HG03521 (cell line): ENCODE results near the gene PRDX6.
"Not testable (repeated sequence)": the region's sequence is repeated elsewhere in the genome, so short reads cannot be mapped to it uniquely, and the experiment has no call there.

Source experiments
- ATAC-seq: cut with Tn5 transposase; IDR thresholded peaks from one replicate; pipeline ENCODE4 v1.9.1; 2021; ENCODE audit warnings: mild to moderate bottlenecking, moderate library complexity; ENCODE audit not compliant: unreplicated experiment

Gene PRDX6, protein sequence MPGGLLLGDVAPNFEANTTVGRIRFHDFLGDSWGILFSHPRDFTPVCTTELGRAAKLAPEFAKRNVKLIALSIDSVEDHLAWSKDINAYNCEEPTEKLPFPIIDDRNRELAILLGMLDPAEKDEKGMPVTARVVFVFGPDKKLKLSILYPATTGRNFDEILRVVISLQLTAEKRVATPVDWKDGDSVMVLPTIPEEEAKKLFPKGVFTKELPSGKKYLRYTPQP

DNA sequence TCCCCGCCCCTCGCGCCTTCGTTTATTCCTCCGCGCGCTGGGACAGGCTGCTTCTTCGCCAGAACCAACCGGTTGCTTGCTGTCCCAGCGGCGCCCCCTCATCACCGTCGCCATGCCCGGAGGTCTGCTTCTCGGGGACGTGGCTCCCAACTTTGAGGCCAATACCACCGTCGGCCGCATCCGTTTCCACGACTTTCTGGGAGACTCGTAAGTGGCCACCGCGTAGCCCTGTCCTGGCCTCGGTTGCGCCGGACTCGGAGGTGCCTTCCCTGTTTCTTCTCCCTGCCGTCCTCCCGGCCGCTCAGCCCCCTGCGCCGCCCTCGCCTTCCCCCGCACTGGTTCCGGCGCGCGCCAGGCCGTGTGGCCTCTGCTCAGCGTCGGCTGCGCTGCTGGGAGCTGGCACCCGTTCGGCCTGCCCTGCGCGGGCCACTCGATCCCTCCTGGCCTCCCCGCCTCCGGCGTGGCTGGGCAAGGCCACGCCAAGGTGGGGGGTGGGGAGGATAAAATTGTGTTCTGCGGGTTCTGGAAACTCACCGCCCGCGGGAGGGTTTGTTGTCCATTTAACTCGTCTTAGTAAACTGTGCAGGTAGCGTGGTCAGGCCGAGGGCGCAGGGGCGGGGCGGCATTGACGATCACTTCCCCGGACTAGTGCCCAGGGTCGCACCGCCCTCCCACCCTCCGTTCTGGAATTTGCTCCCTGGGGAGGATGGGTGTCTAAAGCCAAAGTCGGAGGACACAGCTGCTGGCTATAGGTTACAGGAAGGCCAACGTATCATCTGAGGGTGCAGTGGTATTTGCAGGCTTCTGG is at the start of gene PRDX6:
PRDX6 (plus strand) TSS at position 50 of the 808 bp plus-strand sequence; CDS start at position 113, 63 bp downstream.
- ATAC-seq: peak; percentile 59

DNA sequence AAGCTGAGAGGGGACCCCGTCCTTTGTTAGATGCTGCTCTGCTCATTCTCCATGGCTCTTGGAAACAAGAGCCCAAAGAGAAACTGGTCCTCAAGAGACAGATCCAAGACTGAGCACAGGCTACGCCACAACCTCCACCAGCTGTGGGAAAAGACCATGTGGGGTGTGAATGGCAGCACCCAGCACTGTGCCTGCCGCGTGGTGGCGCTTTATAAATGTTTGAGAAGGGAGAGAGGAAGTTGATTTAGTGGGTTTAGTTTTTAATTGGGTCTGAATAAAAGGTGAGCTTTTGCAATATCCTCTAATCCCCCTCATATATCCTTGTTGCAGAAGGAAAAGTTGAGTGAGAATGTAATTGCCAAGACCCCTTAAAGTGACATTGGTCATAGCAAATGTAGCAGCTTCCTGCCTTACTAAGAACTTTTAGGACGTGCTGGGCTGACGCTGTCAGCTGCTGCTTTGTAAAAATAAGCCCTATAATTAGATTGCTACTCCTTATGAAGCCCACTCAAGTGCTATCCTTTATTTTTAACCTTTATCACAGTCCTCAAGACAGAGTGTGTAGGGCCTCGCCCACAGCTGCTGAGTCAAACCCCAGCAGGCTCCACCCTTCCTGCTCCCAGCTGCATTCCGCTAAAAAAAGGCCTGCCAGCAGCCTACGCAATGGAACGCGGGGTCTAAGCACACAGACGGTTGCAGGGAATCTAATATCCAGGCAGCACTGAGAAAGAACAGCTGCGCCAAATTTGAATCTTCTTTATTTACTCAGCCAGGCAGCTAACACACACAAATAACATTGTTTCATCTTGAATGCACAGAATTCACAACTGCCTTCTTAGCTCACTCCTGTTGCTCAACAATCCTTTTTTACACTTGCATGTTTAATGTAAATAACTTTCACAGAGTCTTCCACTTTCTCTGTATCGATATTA is 47.4 kb upstream of the PRDX6 start:
- peak; percentile 73 for ATAC-seq

DNA sequence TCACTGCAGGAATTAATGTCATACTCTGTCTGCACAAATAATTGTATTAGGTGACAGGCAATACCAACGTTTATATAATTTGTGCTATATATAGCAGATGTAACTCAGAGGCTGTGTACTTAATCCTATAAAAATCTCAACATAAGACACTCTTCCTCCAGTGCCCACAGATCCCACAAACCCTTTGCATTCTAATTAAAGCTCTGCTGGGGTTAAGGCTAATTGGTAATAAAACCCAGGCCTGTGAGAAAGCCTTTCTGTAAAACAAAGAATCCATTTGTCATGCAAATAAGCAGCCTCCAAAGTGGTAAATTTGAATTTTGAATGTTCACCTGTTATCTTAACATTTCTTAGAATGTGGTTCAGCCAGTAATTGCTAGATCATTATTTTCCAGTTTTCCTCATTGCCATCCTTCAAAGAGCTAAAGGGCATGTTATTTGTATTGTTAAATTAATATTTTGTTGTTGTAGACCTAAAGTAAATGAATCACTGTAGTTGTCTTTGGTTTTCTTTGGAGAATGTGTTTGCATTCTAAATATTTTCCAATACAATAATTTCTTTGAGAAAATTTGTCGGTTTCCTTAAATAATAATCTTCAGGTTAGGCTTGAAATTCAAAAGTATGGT is 46.3 kb upstream of the PRDX6 start:
- no peak for ATAC-seq

DNA sequence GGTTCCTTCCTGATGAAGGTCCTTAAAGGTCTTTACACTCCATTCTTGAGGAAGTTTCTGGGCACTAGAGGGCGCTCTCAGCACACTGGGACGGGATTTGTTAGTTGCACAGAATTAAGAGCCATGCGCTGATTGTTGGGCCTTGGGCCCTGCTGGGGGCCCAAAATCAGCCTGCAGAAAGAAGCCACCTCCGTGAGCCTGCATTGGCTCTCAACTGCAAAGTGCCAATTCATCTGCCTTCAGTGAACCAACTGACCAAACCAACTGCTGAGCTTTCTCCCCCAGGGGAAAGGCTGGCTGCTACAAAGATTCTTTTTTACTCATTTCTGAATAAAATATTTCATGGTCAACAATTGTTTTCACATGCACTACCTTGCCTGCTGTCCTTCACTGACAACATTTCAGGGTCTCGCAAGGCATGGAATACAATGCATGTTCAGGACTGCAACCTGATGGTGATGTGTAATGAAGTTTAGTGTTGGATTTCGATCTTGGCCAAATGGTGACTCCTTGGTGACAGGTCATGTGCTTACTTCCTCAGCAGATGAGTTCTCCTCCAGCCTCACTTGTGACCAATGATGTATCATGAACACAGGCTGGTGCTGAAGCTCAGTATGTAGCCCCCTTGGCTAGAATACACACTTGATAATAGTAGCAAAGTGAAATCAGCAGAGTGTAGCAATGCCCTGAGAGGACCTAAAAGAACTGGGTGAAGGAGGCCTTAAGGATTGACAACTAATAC is 45.7 kb upstream of the PRDX6 start:
- ATAC-seq: peak; percentile 52

DNA sequence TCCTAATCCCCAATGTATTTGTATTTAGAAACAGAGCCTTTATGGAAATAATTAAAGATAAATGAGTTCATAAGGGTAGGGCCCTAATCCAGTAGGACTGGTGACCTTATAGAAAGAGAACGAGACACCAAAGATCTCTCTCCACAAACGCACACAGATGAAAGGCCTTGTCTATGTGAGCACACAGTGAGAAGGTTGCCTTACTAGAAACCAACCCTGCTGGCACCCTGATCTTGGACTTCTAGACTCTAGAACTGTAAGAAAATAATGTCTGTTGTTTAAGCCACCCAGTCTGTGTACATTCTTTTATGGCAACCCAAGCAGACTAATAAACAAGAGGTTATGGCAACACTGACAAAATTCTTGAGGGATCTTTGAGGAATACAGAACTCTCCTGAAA is 44.8 kb upstream of the PRDX6 start:
- no peak for ATAC-seq

DNA sequence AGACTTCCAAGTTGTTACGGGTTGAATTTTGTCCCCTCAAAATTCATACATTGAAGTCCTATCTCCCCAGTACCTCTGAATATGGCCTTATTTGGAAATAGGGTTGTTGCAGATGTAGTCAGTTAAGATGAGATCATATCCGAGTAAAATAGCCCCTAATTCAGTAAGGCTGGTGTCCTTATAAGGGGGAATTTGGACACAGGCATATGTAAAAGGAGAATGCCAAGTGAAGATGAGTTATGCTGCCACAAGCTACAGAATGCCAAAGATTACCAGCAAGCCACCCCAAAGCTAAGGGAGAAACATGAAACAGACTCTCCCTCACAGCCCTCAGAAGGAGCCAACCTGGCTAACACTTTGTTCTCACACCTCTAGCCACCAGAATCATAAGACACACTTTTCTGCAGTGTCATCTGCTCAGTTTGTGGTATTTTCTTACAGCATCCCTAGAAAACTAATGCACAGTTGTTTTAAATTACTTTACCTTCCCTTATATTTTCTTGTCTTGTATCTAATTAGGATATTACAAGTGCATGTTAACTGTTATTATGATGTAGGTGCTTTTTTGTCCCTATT is 43.3 kb upstream of the PRDX6 start:
- ATAC-seq: no peak

DNA sequence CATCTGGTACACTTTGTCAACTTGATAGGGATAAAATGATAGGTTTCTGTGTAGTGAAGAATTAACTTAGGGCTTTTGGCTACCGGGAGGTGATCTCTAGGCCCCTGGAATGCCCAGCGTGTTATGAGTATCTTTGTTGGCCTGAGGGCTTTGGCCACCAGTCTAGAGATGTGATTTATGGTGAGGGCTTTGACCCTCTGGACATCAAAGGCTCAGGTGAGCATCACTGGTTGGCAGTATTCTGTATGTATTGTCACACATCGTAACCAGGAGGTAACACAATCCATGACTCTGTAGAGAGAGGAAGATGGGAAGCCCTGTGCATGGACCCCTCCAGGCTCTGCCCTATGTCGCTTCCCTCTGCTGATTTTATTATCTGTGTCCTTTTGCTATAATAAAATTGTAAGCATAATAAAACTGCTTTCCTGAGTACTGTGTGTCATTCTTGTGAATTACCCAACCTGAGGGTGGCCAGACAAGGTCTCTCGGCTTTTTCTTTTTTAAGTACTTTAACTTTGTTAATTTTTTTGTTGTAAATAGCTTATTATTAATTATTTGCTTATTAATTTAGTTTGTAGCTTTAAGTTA is 40.2 kb upstream of the PRDX6 start:
- ATAC-seq: no peak

DNA sequence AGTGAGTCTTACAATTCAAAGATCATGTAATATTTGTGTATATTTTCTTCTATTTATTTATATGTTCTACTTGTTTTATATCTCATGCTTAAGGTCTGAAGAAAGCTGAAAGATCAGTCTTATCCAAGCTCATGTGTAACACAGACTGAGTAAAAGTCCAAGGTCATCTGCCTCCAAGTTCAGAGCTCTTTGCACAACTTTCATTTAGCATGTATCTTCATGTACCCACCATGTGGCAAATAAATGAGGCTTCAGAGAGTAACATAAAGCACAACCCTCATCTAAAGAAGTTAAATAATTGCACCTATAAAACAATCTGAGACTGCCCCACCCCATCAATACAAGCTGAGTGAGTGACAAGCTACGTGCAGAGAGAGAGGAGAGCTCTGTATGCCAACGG is 38.5 kb upstream of the PRDX6 start:
- no peak for ATAC-seq

DNA sequence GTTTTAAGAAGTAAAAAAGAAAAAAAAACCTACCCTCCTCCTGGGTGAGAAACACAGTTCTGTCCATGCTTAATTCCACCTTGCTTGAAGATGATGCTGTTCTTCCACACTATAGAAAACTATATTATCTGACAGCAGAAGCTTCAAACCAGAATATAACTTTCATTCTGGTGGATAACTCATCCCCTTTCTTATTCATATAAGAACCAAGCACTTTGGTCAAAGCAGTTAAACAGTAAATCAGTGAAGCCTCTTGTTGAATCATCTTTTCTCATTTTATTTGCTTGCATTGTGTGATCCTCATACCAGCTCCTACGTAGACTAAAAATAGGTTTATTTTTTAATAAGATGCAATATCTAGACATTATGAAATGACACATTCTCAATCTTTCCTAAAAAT is 36.7 kb upstream of the PRDX6 start:
- ATAC-seq: no peak

DNA sequence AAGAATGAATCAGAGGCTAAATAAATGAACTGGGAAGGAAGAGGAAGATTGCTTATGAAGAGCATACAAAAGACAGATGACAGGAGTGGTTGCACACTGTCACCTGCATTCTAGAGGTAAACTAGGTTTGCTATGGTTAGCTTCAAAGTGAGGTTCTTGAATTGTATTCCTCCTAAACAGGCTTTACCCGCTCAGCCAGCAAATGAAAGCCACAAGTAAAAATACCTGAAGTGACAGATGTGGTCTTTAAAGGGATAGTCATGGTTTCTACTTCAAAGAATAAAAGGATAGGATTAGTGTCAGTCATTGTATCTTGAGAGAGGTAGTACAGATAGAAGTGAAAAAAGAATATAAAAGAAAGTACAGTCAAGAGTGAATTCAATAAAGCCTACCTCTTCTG is 32.4 kb upstream of the PRDX6 start:
- ATAC-seq: no peak

DNA sequence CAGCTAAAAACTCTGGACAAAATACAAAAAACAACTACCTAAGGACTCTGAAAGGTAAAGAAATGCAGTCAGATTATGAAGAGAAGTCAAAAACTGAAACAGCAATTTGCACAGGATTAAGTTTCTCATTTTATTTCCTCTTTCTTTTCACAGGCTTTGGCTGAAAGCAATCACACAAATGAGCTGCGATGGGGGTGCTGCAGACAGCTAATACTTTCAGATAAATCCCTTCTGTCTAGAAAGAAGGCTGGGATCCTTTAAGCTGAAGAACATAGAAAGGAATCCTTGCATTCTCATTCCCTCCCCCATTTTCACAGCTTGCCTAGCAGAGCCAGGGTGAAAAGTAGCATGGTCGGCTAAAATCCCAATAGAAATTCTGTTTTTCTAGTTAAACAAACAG is 32.0 kb upstream of the PRDX6 start:
- no peak for ATAC-seq

DNA sequence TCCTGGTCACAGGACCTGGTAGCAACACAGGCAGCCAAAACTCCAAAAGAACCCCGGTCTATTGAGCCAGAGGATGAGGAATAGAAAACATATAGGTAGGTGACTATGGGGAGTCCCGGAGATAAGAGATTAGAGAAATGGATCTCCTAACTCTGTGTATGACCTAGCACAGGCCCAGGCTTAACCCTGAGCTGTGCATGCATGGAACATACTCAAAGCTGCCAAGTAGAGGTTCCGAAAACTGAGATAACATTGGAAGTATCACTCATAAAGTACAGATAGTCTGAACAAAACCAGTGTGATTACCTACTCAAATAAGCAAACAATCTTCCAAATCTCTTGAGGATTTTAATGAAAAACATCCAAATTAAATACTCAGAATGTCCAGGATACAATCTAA is 31.5 kb upstream of the PRDX6 start:
- ATAC-seq: no peak

DNA sequence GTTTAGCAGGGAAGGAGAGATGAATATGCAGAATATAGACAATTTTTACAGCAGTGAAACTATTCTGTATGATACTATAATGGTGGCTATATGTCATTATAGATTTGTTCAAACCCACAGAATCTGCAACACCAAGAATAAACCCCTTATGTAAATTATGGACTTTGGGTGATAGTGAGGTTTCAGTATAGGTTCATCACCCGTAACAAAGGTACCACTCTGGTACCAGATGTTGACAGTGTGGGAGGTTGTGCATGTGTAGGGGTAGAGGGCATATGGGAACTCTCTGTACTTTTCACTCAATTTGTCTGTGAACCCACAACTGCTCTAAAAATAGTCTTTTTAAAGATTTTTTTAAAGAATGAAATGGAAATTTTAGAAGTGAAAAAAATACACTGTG is 29.9 kb upstream of the PRDX6 start:
- ATAC-seq: no peak

DNA sequence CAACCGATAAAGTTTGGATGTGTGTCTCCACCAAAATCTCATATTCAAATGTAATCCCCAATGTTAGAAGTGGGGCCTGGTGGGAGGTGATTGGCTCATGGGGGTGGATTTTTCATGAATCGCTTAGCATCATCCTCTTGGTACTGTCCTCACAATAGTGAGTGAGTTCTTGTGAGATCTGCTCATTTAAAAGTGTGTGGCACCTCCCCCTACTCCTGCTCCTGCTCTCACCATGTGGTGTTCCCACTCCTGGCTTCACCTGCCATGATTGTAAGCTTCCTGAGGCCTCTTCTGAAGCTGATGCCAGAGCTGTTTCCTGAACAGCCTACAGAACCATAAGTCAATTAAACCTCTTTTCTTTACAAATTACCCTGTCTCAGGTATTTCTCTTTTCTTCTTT is 28.2 kb upstream of the PRDX6 start:
- no peak for ATAC-seq

DNA sequence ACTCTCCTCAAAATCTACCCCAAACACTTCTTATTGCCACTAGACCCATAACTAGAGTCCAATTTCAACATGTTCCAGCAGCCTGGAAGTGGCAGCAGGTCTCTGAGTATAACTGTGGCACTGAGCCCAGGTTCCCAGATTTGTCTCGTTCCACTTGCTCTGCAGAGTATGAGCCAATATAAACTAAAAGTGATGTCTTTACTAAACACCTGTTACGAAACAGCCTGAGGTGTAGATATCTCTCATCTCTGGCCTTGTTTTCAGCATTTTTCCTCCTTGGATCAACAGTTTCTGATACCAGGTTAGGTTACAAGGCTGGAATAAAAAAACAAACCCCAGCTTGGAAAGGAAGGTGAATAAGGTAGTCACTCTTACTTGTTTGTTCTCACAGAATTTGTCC is 25.2 kb upstream of the PRDX6 start:
- no peak for ATAC-seq

DNA sequence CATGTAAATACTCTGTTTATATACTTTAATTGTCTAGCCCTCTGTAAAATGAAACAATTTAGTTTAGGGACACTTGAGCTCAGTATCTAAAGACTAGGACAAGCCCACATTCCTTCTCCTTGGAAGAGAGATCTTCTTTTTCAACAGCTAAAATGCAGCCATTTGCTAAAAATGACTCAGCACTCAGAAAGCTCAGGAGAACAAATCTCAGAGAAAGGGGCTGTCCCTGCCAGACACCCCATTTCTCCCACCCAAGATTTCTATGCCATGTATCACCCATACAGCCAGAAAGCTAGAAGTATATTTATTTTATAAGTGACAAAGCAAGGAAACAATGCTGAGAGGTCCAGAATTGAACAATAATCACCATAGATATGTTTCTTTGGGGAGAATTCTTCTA is 23.2 kb upstream of the PRDX6 start:
- no peak for ATAC-seq

DNA sequence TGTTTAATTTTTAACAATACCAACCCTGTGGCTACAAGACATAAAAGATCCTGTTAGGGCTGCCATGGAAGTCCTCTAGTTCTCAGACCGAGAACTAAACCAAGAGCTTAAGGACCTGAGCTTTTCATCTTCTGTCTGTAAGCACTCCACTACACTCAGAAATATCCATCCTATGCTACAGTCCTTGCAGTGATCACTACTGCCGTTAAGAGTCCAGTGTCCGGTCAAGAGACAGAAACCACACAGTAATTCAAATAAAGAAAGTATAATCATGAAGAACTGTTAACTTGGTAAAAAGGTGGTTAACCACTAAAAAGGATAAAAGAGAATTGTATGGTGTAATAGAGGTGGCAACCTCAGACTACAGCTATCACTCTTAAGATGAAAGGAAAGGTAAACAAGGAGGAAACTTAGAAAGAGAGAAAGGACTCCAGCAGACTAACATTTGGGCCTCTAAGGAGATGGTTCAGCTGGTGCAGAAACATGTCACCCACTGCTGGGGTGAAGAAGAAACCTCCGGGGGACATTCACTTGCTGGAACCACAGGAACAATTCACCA is 22.1 kb upstream of the PRDX6 start:
- no peak for ATAC-seq

DNA sequence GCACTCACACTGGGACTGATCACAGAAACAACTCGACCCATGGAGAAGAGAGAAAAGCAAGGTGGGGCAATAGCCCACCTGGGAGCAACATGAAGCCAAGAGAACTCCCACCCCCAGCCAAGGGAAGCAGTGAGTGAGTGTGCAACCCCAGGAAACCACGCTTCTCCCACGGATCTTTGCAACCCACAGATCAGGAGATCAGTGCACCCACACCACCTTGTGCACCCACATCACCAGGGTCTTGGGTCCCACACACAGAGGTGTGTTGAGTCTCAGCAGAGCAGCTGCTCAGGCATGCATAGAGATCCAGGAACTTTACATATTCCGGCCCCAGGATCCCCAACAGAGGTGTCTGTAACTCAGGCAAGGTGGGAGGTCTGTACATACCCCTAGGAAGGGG is 17.2 kb upstream of the PRDX6 start:
- no peak for ATAC-seq

DNA sequence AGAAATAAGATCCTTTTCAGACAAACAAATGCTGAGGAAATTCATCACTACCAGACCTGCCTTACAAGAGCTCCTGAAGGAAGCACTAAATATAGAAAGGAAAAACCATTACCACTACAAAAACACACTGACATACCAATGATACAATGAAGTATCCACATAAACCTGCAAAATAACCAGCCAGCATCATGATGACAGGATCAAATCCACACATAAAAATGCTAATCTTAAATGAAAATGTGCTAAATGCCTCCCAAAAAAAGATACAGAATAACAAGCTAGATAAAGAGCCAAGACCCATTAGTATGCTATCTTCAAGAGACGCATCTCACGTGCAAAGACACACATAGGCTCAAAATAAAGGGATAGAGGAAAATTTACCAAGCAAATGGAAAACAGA is 14.5 kb upstream of the PRDX6 start:
- not testable (repeated sequence) for ATAC-seq
